Stimulated activated CD4-positive, alpha-beta T cell treated with anti-CD3 and anti-CD28 coated beads, Interleukin-12 subunit alpha, Interleukin-12 subunit beta, amount 100 ng/mL, for 24 hours (primary cell): ENCODE measurements around the gene ADAMTS19.
A peak's percentile ranks its signal among the peaks of the same experiment; 100 is the strongest.
"Not testable (repeated sequence)": the region's sequence is repeated elsewhere in the genome, so short reads cannot be mapped to it uniquely, and the experiment has no call there.

ENCODE experiments used
- DNase-seq, 2 experiments: peaks; one replicate each; pipeline ENCODE4 v3.0.0-alpha.2; 2020; ENCODE audit warnings: low read depth in 2 of 2

Gene ADAMTS19

DNA sequence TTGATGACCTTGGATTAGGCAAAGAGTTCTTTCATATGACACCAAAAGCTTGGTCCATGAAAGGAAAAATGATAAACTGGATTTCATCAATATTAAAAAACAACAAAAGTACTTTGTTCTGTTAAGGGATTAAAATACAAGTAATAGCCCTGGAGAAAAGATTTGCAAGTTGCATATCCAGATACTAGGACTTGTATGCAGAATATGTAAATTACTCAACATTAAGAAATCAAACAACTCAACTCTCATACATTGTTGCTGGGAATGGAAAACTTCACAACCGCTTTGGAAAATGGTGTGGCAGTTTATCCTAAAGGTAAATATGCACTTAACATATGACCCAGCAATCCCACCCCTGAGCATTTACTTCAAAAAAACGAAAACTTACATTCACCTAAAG lies 112.0 kb downstream of the ADAMTS19 start:
- no peak for DNase-seq

- not testable (repeated sequence) for DNase-seq
These were observed 124.4 kb downstream of the ADAMTS19 start for GRCh38 chr5:129584496-129584895.

- no peak for DNase-seq
These were observed 131.5 kb downstream of the ADAMTS19 start for GRCh38 chr5:129591508-129592160.

DNA sequence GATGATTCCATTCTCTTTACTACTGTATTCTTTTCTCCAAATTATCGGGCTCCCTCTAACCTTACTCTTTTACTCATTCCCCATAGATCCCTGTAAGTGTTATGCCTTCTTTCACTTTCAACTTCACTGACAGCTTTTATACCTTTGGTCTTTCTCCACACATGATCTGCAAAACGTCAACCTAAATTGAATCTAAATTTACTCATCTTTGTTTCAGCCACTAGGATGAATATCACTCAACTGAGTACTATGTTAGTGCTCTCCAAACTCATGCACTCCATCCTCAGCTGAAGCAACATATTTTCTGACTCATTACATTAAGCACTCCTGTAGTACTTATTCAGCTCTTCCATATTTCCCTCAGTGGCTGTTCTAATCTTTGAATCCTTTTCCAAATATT lies 133.4 kb downstream of the ADAMTS19 start:
- DNase-seq: no peak

DNA sequence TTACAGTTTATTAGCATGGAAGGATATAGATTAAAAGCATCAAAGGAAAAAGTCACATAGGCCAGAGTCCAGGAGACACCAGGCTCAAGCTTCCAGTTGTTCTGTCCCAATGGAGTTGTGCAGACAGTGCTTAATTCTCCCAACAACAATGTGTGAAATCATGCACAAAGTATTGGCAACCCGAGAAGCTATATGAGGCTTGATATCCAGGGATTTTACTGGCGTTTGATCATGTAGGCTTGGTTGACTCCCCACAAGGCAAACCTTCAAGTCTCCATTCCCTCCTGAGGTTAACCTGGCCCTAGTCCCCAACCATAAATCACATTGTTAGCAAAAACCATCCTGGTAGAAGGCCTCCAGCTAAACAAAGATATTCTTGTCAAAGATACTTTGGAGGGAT lies 141.5 kb downstream of the ADAMTS19 start:
- DNase-seq: no peak

- no peak for DNase-seq
These were observed 148.3 kb downstream of the ADAMTS19 start for GRCh38 chr5:129608350-129608749.

DNA sequence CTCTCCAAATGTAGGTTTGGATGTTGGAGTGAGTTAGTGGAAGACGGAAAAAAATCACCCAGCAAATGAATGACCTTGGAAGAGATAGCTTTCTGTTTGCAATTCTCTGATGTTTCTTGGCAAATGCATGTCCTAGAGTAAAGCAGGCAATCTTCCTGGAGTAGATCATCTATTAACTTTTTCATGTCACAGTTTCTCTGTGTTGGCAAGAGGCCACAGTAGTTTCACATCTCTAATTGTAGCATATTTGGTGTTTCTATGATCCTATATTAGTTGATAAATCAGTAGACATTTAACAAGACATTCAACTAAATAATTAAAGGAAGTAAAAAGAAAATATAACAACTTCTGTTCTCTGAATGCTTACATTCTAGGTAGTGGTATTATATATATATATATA lies 149.6 kb downstream of the ADAMTS19 start:
- DNase-seq: no peak

DNA sequence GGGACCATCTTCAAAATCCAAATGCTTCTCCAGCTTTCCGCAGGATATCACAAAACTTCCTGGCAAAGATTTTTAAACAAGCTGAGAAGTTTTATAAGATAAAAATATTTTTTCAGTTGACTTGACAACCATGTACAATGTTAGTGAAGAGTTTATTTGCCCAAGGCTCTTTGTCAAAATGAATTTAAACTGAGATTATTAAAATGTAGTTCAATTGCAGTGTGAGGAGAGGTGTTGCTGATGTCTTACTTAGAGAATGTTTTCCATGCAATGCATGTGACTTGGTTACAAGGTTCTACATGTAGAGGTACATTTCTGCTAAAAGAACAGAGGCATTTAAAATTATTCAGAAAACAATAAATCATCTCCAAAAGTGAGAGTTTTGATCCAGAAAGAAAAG lies 156.4 kb downstream of the ADAMTS19 start:
- no peak for DNase-seq

- DNase-seq: no peak
These were observed 157.1 kb downstream of the ADAMTS19 start for GRCh38 chr5:129617206-129617605.

GRCh38 chr5:129619782-129620181 lies 159.7 kb downstream of the ADAMTS19 start:
- DNase-seq: no peak

DNA sequence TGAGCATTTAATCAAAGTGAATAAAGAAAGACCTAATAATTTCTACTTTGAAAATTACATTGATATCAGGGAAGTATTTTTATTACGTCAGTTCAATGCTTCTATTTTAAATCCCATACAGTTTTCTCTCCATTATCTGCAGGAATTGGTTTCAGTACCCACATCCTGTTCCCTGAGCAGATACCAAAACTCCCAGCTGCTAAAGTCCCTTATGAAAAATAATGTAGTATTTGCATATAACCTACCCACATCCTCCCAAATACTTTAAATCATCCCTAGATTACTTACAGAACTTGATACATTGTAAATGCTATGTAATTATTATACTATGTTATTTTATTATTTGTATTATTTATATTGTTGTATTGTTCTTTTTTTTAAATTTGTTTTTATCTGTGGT lies 162.4 kb downstream of the ADAMTS19 start:
- DNase-seq: no peak

DNA sequence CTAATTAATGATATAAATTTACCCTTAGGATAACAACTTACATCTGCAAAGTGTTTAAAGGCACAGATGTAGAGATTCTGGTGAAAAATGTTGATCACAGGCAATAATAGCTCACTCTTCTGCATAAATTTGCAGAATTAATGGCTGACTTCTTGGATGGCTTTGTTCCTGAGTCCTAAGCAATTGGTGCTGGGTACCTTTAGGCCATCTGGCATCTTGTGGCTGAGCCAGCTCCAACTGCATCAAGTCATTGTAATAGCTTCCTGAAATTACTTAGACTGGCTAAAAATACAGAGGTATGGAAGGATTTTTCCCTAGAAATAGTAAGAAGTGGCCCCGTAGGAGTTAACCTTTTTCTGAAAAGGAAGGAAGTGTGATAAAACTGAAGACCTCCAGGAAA lies 169.5 kb downstream of the ADAMTS19 start:
- no peak for DNase-seq

GRCh38 chr5:129630101-129630500 lies 170.0 kb downstream of the ADAMTS19 start:
- no peak for DNase-seq

DNA sequence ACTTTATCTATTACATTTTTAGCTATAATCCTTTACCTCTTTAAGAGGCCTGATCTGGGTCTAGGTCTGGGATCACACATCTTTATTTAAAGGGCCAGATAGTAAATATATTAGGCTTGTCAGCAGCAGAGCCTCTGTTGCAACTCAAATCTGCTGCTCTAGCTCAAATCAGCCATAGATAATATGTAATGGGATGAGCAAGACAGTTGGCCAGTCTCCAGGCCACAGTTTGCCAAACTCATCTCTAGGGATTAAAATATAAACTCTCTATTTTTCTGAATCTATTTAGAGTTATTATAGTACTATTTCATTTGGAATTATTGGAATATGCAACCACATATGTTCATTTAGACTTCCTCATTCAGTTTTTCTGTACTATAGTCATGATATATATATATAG lies 171.9 kb downstream of the ADAMTS19 start:
- DNase-seq: no peak

- not testable (repeated sequence) for DNase-seq
These were observed 177.4 kb downstream of the ADAMTS19 start for GRCh38 chr5:129637501-129637900.

DNA sequence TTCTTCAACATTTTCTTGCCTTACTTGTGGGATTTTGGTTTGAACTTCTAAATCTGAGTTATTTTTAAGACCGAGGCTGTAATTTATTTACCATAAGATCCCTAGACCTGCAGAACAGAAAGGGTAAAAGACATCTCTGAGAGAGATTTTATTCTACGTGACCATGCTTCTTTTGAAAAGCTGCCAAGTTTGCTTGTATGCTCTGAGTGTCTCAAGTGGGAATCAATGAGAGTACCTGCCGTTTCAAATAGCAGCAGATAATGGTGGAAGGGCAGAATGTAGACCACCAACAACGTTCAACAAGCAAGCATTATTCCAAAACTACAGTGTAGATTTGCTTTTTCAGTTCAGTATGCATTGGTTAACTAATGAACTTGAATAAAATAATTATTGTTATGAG lies 179.2 kb downstream of the ADAMTS19 start:
- no peak for DNase-seq

GRCh38 chr5:129652349-129653056 lies 192.4 kb downstream of the ADAMTS19 start:
- no peak for DNase-seq

DNA sequence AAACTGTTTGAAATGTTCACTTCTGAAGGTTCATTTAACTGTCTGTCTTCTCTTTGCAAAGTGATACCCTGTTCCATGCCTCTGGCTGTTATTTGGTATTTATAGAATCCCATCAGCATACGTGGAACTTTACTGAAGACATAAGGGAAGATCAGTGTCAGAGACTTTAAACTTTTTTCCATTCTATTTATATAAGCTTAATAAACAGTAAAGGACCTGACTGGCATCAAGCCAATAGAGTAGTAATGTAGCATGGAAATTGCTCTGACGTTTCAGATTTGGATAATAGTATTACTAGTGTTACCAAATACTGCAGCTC lies 192.9 kb downstream of the ADAMTS19 start:
- DNase-seq: no peak

GRCh38 chr5:129653442-129653841 lies 193.3 kb downstream of the ADAMTS19 start:
- no peak for DNase-seq

DNA sequence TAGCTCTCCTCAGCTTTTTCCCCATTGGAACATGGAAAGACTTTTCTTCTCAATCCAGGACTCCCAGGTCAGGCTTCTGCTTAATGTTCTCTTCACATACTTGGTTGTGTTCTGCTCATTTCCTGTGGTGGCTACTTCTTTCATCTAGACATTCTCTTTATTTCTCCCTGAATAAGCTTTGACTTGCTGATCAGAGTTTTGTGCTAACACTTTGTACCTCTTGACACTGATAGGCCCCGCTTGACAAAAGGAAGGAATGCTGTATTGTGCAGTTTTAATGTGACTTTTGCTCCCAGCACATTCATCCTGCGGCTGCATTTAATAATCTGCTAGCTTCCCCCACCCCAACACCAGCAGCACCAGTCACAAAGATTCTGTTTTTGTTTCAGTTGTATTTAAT lies 196.9 kb downstream of the ADAMTS19 start:
- no peak for DNase-seq

- no peak for DNase-seq
These were observed 198.7 kb downstream of the ADAMTS19 start for GRCh38 chr5:129658801-129659200.

GRCh38 chr5:129661366-129662035 lies 201.4 kb downstream of the ADAMTS19 start:
- no peak for DNase-seq

DNA sequence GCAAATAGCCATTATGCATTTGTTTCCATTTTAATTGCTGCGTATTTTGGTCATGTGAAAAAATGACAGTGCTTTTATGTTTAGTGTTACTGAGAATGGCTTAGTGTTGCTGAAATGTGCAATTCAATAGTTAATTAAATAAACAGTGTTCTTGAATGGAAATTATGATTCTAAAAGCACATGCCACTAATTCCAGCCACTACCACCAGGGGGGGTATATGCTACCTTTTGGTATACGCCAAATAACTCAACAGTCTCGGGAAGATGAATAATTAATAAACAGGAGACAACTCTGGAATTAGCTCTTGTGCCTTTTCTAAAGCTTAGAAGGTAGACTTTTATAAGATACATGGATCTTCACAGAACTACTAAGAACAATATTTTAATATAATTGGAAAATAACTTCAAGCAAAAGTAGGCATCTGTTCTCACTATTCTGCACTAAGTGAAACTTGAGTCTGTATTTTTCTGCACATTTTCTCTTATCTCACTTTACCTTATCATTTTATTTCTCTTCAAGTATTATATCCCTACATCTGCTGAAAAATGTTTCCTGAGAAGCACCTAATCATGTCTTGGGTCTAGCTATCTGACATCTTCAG lies 204.3 kb downstream of the ADAMTS19 start:
- DNase-seq: peak in 1 of 2 experiments; percentile 53
